NCI-H1105 treated with DMSO at 0.1 percent for 48 hours (cell line): ENCODE measurements around the gene NT5DC2.
A peak's percentile ranks its signal among the peaks of the same experiment; 100 is the strongest.
"Not testable (repeated sequence)": the region's sequence is repeated elsewhere in the genome, so short reads cannot be mapped to it uniquely, and the experiment has no call there.

Source experiments
- DNase-seq: peaks from one replicate; lab custom pipeline; 2025; lab: John Stamatoyannopoulos, UW

NT5DC2 gene

GRCh38 chr3:52537165-52537620 lies 3.5 kb upstream of the NT5DC2 start:
- DNase-seq = no peak

GRCh38 chr3:52536369-52537164 lies 2.9 kb upstream of the NT5DC2 start, which contains the start of gene UQCC5:
Gene UQCC5, plus strand, starts transcription at chr3:52536605. Its CDS starts 151 bp downstream, at chr3:52536756.
- DNase-seq = peak; percentile 92

- no peak for DNase-seq
These were observed 2.4 kb upstream of the NT5DC2 start for GRCh38 chr3:52536112-52536368.

- no peak for DNase-seq
These were observed 1.9 kb upstream of the NT5DC2 start for GRCh38 chr3:52535411-52536111.

GRCh38 chr3:52534281-52535183 lies 875 bp upstream of the NT5DC2 start:
- peak; percentile 22 for DNase-seq

GRCh38 chr3:52532838-52533622 lies 627 bp downstream of the NT5DC2 start:
- DNase-seq = no peak

GRCh38 chr3:52532517-52532837 lies 1.2 kb downstream of the NT5DC2 start:
- no peak for DNase-seq

GRCh38 chr3:52531860-52532516 lies 1.7 kb downstream of the NT5DC2 start:
- no peak for DNase-seq

- no peak for DNase-seq
These were observed 2.5 kb downstream of the NT5DC2 start for GRCh38 chr3:52530918-52531826.

- no peak for DNase-seq
These were observed 4.0 kb downstream of the NT5DC2 start for GRCh38 chr3:52529376-52530333.

- DNase-seq = no peak
These were observed 4.9 kb downstream of the NT5DC2 start for GRCh38 chr3:52528586-52529375.

GRCh38 chr3:52527732-52528585 lies 5.7 kb downstream of the NT5DC2 start:
- no peak for DNase-seq

GRCh38 chr3:52527039-52527731 lies 6.5 kb downstream of the NT5DC2 start:
- DNase-seq = no peak

- not testable (repeated sequence) for DNase-seq
These were observed 7.0 kb downstream of the NT5DC2 start for GRCh38 chr3:52526671-52527038.

GRCh38 chr3:52525680-52526561 lies 7.7 kb downstream of the NT5DC2 start:
- DNase-seq = peak; percentile 15
